HG03025 (cell line): ENCODE results near the gene SUMF1.

Source experiments
- ATAC-seq: cut with Tn5 transposase; IDR thresholded peaks from one replicate; pipeline ENCODE4 v1.9.1; 2021; ENCODE audit warnings: mild to moderate bottlenecking, moderate library complexity; ENCODE audit not compliant: unreplicated experiment, low FRiP score

The SUMF1 gene

DNA sequence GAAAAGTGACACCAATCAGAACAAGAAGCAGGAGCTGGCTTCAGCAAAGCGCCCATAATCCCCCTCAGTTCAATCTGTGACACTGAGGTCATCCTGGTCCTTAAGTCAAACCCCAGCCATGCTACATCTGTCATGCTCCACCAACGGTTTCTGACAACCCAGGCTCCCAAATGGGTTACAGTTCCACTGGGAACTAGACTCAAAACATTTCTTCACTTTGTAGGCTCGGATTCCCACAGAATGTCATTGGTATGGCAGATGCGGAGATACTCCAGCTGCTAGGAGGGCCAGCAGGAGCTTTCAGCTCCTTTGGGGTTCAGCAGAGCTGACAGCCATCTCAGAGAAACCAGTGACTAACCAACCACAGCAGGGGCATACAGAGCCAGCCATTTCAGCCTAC lies 48.9 kb downstream of the SUMF1 start:
- no peak for ATAC-seq

DNA sequence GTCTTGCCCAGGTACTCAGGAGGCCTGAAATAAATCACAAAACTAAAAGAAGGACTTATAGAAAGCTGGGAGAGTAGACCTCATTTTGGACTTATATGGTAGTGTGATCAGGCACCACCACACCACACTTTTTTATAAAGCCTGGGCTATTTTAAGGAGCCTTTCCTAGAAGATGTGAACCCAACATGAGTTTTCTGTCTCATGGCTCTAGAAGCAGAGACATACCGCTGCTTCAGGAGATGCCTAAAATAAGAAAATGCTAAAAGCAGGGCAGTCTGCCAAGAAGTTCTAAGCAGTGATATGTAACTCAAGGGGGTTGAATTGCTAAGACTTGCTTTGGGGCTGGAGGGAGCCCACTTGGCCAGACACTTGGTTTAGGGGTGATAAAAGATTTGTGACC lies 49.6 kb downstream of the SUMF1 start:
- no peak for ATAC-seq

DNA sequence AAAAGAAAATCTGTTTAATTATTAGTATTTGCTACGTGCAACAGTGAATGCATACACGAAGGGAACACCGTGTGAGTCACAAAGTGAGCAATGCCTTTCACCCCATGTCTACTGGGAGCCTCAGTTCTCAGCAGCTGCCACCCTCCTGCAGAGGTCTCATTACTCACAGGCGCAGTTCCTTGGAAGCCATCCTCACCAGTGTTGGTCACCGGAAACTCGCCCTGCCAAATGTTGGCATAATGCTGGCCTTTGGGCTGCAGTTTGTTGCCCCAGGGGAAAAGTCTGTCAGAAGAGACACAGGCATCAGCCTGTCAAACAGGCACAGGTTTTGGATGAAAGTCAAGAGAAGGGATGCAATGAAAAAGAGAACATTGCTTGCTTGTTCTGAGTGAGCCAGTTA lies 50.1 kb downstream of the SUMF1 start:
- no peak for ATAC-seq

DNA sequence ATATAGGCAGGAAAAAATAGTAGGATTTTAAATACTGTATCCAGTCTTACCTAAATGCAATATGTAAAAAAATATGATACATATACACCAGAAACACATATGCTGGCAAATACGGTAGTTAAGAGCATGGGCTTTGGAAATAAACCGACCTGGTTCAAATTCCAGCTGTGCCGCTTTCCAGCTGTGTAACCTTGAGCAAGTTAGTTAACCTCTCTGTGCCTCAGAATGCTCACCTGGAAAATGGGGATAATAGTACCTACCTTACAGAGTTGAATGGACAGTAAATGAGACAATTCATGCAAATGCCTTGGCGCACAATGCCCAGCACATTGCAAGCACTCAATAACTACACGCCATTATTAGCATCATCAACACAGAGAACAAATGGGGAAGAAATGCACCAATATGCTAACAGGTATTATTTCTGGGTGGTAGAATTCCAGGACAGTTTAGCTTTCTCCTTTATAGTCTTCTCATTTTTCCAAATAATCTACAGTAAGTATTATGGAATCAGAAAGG lies 50.6 kb downstream of the SUMF1 start:
- no peak for ATAC-seq

DNA sequence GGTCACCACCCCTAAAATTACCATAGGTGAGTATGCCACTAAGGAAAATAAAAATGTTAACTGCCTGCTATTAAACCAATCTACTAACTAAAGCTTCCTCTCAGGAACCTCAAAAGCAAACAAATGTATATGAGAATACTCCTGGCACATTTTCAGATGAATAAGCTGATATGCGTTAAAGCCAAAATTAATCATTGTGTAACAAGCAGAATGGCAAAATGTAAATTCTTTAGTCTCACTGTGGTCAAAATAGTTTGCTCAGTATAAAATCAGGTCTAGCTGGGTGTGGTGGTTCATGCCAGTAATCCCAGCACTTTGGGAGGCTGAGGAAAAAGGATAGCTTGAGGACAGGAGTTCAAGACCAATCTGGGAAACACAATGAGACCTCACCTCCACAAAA lies 53.6 kb downstream of the SUMF1 start:
- no peak for ATAC-seq

DNA sequence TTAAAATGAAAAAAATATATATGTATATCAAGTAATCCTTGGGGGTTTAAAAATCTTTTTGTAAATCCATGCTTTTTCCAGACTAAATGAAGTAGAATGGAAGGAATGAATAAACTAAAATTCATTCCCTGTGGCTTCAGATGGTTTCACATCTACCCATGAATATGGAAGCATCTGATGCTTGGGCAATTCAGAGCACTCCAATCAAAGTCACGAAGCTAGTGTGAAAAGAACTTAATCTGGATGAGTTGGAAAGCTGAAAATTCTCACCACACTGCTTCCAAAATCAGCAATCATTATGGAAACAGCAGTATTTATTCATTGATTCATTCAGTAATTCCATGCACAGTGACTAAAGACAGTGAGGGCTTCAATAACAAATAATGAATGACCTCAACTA lies 55.2 kb downstream of the SUMF1 start:
- no peak for ATAC-seq

DNA sequence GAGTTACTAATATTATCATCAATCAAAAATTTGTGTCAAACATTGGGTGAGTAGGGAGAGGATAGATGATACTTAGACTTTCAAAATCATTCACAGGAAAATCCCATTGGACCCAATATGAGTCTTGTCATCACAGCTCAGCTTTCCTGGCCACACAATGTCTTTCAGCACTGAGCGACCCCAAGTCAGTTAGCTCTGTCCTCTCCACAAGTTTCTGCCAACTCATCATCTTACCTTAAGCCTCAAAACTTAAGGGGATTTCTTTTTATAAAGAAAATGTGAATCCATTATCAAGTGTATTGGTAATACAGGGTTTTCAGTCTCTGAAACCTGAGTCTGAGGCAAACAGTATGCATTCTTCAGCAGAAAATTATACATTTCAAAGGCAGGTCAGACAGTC lies 55.8 kb downstream of the SUMF1 start:
- ATAC-seq, result no peak

DNA sequence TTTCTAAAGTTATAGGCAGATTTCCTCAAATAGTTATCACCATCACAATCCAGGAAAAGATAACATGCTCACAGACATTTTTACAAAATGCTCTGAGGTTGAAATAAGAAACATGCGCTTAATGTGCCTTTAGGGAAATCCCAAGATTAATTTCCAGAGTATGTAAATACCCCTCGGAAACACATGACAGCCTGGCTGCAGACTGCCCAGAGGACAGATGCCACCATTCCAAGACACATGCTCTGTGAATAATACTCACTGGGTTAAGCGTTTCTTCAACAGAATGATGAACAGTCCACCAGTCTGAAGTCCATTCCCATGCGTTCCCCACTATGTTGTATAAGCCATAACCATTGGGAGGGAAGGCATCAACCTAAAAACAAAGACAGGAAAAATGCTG lies 56.5 kb downstream of the SUMF1 start:
- ATAC-seq, result no peak

DNA sequence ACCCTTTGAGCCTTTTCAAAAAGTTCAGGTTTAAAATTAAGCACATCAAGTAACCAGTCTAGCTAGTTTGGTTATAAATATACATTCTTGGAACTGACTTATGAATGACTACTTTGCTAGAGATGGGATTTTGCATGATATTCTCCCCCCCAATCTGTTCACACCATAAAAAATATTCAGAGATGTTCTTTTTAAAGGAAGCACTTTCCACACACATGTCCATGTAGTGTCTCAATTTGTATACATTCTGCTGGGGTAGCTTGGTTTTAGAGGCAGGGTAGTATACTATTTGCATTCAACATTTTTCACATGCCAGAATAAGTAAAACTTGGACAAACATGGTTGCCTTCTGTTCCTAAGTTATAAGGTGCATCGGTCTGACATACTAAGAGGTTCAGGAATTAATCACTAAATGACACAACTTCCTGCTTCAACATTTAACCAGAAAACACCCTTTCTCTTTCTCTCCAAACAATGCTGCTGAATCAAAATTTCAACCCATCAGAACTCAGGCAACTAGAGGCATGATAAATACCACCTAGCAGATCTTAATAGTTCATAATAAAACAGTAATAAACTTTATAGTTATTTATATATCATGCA lies 57.0 kb downstream of the SUMF1 start:
- ATAC-seq, result no peak

DNA sequence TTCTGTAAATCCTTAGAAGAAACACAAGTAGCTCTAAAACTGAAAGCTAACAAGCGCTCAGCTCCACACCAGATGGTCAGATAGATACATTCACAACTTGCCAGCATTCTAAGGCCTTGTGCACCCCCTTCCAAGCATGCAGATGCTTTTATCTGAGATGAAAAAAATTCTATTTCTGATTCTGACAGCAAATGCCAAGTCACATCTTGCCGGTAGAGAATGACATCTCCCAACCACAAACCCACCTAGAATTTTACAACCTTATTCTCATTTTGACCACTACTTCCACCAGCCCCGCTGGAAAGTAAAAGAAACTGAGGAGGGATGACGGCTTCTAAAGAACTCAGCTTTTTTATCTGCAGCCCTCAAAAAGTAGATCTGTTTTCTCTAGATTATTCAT lies 57.7 kb downstream of the SUMF1 start:
- ATAC-seq, result no peak

DNA sequence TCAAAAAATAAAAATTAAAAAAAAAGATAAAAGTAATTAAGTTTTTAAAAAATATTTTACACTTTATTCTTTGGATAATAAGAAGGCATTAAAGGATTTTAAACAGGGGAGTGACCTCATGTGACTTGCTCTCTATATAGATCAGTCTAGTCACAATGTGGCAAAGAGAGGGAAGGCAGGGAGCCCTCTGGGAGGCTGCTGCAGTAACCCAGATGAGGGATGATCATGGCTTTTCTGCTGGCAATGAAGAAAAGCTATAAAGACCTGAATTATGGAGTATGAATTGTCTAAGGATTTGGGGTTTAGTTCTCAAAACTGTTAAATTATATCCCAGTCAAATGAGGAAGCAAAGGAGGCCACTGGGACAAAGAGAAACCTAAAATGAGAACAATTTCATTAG lies 58.1 kb downstream of the SUMF1 start:
- no peak for ATAC-seq

DNA sequence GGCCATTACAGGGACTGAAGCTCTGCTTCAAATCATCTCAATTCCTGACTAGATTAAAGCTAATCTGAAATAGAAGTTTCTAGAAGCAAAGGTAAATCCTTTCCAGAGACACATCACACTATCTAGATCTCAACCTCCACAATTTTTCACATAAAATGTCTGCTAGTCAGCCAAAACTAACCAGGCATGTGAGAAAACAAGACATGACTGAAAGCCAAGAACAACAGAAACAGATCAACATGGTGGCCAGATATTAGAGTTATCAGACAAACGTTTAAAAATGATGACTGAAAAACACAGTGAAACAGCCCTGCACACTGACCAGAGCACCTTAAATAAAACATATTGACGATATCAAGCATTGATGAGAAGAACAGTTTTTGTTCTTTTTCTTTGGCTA lies 59.1 kb downstream of the SUMF1 start:
- no peak for ATAC-seq

DNA sequence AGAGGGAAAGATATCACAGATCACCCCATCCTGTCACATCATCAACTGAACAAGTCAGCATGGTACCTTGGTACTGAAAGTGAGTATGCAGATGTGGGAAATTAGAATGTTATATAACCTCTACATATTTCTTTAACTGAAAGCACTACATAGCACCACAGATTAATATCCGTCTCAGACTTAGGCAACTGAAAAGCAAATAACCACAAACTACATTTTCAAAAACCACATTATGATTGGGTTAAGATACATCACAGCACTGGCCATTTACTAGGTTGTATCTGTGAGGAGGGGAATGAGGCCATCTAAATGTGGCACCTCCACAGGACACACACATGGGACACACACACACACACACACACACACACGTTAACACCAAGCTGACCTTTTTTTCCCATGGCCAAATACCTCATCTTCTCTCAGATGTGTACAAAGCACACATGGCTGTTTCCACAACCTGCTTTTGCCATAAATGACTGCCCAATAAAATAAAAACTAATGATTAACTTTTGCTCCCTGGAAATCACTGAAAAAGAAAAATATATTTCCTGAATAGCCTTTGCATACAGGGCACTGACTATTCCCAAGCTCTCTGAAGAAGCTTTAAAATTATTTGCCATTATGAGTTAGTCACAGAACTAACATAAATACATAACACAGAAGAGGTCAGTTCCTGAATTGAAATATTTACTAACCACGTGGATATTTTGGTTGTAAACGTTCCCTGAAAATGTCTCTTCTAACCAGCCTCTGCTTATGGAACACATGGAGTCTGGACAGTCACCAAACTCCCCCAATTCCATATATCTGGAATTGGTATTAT lies 60.1 kb downstream of the SUMF1 start:
- ATAC-seq, result peak; percentile 55

DNA sequence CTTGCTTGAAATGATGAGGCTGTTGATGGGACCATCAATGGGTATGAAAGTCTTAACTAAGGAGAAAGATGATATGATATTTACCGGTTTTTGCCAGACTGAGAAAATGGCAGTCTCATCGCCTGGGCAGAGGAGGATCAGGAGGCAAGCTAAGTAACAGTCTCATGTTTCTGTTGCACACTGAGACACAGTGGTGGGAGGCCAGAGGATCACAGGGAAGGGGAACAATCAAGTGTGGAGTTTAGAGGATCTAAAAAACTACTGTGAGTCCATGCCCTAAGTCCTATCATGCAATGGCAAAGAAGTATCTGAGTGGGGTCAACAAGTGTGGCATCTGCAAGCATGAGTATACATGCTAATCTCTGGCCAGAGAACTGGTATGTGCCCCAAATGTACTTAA lies 62.2 kb downstream of the SUMF1 start:
- ATAC-seq, result no peak

DNA sequence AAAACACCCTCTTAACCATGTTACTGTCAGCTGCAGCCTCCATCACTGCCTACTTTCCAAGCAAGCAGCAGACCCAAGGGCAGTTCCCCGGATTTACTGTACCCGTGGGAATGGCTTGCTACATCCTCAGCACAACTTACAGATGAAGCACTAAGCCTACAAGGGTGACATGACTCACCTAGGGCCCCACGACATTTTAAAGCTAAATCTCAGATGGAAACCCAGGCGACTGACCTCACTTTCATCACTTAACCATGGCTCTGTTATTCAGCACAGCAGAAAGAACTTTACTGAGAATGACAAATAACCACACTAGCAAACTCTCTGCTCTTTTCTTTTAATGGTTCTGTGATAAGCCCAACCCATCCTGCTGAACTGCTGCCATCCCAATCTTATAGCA lies 65.6 kb downstream of the SUMF1 start:
- ATAC-seq, result no peak

DNA sequence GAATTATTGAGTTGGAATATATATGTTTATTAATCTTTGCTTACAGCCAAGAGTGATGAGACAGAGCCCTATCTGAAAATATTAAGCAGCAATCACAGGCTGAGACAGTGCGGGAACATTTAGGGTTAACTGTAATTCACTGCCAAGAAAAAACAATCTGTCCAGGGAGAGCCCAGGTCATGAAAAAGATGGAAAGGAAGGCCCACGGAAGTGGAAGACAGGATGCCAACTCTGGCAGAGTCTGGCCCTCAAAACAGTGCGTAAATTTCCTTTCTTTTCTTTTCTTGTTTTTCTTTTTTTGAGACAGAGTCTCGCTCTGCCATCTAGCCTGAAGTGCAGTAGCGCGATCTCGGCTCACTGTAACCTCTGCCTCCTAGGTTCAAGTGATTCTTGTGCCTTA lies 67.6 kb downstream of the SUMF1 start:
- no peak for ATAC-seq

DNA sequence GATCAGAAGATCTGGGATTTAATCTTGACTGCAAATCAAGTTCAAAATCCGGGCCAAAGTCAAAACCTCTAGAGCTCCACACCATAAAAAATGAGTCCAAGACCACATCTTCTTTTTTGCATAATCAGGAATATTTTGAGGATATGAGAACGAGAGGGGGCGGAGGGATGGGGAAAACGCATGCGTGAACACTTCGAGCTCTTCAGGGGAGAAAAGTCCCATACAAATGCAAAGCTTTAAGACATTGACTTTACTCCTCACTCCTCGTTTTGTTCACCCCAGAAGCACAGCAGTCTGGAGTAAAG lies 68.2 kb downstream of the SUMF1 start:
- no peak for ATAC-seq

DNA sequence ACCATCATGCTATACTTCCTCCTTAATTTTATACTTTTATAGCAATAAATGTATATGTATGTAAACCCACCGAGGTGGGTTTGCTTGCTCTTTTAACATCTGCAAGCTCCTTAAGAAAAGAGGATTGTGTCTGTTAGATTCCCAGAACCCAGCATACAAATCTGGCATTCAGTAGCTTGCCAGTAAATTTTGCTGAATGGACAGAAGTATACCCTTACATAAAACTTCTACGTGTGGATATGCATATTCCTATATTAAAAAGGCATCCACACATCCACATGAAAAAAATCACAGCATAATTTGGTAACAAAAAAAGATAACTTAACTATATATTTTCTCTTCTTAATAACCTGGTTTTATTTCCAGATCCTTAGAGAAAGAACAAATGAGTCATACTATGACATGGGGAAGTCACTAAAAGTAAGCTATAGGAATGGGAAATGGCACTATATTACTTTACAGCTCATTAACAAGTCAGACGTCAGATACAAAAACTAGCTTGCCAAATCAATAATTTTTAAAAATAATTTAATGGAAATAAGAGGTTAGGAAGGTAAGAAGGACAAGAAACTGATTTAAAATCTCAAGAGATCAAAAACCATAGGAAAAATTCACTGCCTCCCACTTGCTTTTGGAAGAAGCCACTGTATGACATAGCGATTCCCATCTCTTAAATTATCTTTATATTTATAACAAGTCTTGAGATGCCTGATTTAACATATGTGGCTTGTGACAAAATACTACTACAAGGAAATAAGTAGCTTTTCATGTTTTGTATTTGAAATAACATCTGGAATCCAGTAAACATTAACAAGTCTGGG lies 68.7 kb downstream of the SUMF1 start:
- no peak for ATAC-seq

DNA sequence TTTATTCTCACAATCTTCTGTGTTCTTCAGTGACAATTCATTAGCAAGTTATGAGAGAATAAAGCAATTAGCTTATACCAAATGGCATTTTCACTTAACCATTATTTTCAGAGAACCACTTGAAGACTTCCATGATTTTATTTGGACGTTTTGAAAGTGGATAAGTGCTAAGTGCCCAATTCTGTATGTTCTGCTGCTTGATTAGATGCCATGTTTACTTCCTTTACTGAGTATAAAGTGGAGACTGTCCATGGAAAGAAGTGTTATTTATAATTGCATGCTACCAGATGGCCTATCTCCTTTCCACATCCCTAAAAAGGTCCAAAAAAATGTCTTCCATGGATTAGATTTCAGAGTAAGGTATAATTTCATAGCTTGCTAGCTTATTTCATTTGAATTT lies 69.6 kb downstream of the SUMF1 start:
- no peak for ATAC-seq

DNA sequence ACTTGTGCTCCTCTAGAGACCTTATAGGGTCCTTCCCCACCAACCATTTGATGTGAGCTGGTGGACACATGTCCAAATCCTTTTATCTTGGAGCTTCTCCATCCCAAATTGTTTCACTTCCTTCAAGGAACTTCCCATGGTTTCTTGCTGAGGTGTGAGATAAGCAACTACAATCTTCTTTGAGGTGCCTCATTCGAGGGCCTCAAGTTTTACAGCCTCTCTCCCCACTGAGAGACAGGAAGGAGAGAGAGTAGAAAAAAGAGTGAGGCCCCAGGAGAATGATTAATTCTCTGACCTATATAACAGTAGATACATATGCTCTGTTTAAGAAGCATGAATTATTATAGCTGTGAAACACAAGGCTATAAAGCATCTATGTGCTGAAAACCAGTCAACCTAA lies 70.5 kb downstream of the SUMF1 start:
- ATAC-seq, result no peak

DNA sequence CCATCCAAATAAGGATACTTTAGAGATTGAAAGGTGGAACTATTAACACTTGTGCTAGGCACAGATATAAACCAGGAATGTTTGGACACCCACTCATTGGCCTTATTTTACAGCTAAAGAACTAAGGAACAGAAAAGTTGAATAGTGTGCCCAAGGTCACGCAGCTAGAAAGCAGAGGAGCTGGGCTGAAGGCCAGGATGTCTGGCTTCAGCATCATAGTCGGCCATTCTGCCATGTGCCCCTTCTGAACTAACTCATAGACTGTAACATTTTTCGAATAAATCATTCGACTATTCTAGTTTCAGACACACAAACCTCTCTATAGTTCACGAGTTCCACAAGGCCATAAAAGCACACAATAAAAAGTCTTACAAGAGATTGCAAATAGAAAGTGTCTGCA lies 71.1 kb downstream of the SUMF1 start:
- no peak for ATAC-seq

DNA sequence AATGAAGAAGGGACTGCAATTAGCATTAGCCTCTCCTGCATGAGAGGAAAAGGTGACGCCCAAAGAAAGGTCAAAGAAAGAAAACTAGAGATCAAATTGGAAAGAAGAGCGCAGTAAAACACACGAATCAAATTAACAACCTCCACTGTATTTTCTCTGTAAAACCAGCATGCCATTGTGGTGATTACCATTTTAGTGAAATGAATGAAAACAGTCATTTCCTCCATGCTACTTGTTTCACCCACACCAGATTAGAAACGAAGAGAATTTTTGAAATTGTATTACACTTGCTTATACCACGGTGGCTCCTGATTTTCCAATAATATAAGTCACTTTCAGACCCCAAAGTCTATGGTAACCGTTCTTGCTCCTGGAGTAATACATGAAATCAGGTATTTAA lies 71.6 kb downstream of the SUMF1 start:
- no peak for ATAC-seq
